Fibroblast of lung (primary cell): ENCODE data around the gene IL21R. TPM values are rescaled to one million over a fixed set of nuclear protein-coding genes. Genes with fewer than 3 reads are reported as not detected.
"Not testable (repeated sequence)": the region's sequence is repeated elsewhere in the genome, so short reads cannot be mapped to it uniquely, and the experiment has no call there.

Experiments used
- DNase-seq, 2 donors: peaks; one replicate each; pipeline versions ENCODE4 v3.0.0 to v3.0.0-alpha.2; 2010; ENCODE audit warnings: low read depth in 2 of 2
- H2AFZ ChIP-seq: 2 replicates; pipeline ENCODE4 v1.5.1; 2012; ENCODE audit warnings: low read length, control low read depth, inconsistent platforms
- H3K27ac ChIP-seq: 2 replicates; pipeline ENCODE4 v1.5.1; 2011; ENCODE audit warnings: low read length, control low read depth; ENCODE audit not compliant: insufficient read depth
- H3K27me3 ChIP-seq: 2 replicates; pipeline ENCODE4 v1.5.1; 2011; ENCODE audit warnings: mild to moderate bottlenecking, low read length; ENCODE audit not compliant: control insufficient read depth, insufficient read depth
- H3K36me3 ChIP-seq: 2 replicates; pipeline ENCODE4 v1.5.1; 2011; ENCODE audit warnings: low read length; ENCODE audit not compliant: control insufficient read depth, insufficient read depth
- H3K4me1 ChIP-seq: 2 replicates; pipeline ENCODE4 v1.5.1; 2011; ENCODE audit warnings: low read length; ENCODE audit not compliant: control insufficient read depth, insufficient read depth; ENCODE audit errors: extremely low read depth
- H3K4me2 ChIP-seq: 2 replicates; pipeline ENCODE4 v1.5.1; 2011; ENCODE audit warnings: low read length, control low read depth; ENCODE audit not compliant: insufficient read depth; ENCODE audit errors: extremely low read depth
- H3K4me3 ChIP-seq, 4 experiments: fragments of 200-600 bp in 1 of 4; sonication (generic) in 1 of 4; replicated peaks in 1 of 4; 2 replicates each; pipeline ENCODE4 v1.5.1; 2011 to 2016; ENCODE audit warnings: low read length in 4 of 4, low read depth in 3 of 4, mild to moderate bottlenecking in 3 of 4, control low read depth in 2 of 4, inconsistent platforms in 1 of 4, mixed read lengths in 1 of 4; ENCODE audit not compliant: insufficient read depth in 1 of 4; ENCODE audit errors: control extremely low read depth in 1 of 4
- H3K79me2 ChIP-seq: 2 replicates; pipeline ENCODE4 v1.5.1; 2012; ENCODE audit warnings: mild to moderate bottlenecking, low read length, inconsistent platforms; ENCODE audit not compliant: control insufficient read depth, insufficient read depth
- H3K9ac ChIP-seq: 2 replicates; pipeline ENCODE4 v1.5.1; 2011; ENCODE audit warnings: mild to moderate bottlenecking, low read length, control low read depth; ENCODE audit not compliant: insufficient read depth
- H3K9me3 ChIP-seq: 2 replicates; pipeline ENCODE4 v1.5.1; 2012; ENCODE audit warnings: low read depth, low read length; ENCODE audit not compliant: control insufficient read depth, insufficient read depth
- H4K20me1 ChIP-seq: 2 replicates; pipeline ENCODE4 v1.5.1; 2011; ENCODE audit warnings: low read length; ENCODE audit not compliant: control insufficient read depth, insufficient read depth; ENCODE audit errors: extremely low read depth
- CTCF ChIP-seq, 2 donors: IDR thresholded peaks in 1 of 2; conservative IDR thresholded peaks in 1 of 2; 1 replicate in 1 of 2; 2 replicates in 1 of 2; pipeline ENCODE4 v1.5.1; 2011 to 2012; ENCODE audit warnings: low read length in 2 of 2, control low read depth in 1 of 2, inconsistent platforms in 1 of 2, low read depth in 1 of 2, mild to moderate bottlenecking in 1 of 2
- EZH2 ChIP-seq: IDR thresholded peaks from 2 replicates; pipeline ENCODE4 v1.5.1; 2012; ENCODE audit warnings: low read length, control low read depth, mild to moderate bottlenecking; ENCODE audit errors: missing control alignments
- polyA plus RNA-seq, 2 donors: library from polyadenylated mRNA; depleted of rRNA in 1 of 2; stranded (reverse) in 1 of 2; unstranded in 1 of 2; fragments of >200 nt; gene quantifications; 2 replicates each; pipeline ENCODE4 v1.2.1, GENCODE V29; 2011 to 2012; ENCODE audit warnings: missing spikeins in 1 of 2
- total RNA-seq: library from RNA; depleted of rRNA; stranded (reverse); fragments of >200 nt; gene quantifications from 2 replicates; pipeline ENCODE4 v1.2.1, GENCODE V29; 2014

IL21R gene
- total and polyA plus RNA-seq, 2 donors (not counting 1 experiment from before 2014, with no cell fraction given): 0.95 to 7.4 TPM

GRCh38 chr16:27394516-27394915 is 7.5 kb upstream of the IL21R start:
- no peaks in the 10 kb centered on the region for H3K36me3 ChIP-seq
- no peaks in the 10 kb centered on the region for H3K79me2 ChIP-seq
- no peaks in the 10 kb centered on the region for H4K20me1 ChIP-seq
- no peak overlapping the region for H2AFZ ChIP-seq
- H3K4me2 ChIP-seq: no peak overlapping the region
- peaks cover 5% of the 10 kb centered on the region for H3K27me3 ChIP-seq
- no peak overlapping the region for H3K27ac ChIP-seq
- no peak overlapping the region for H3K9ac ChIP-seq
- no peak for TF ChIP-seq CTCF (conservative IDR thresholded peaks at IDR 0.05 in 1 of 2, IDR thresholded peaks at IDR 0.05 in 1 of 2; ENCODE audit: low read depth in 1 of 2, low read length in 2 of 2)
- TF ChIP-seq EZH2: no peak
- H3K4me1 ChIP-seq: no peaks in the 10 kb centered on the region
- H3K4me3 ChIP-seq: no peak overlapping the region
- no peak for DNase-seq
- no peaks in the 10 kb centered on the region for H3K9me3 ChIP-seq

- not testable (repeated sequence) for H3K27ac ChIP-seq, H3K9me3 ChIP-seq, H4K20me1 ChIP-seq, H3K4me2 ChIP-seq, H3K4me1 ChIP-seq, H3K27me3 ChIP-seq, DNase-seq, H3K36me3 ChIP-seq, H3K79me2 ChIP-seq, H2AFZ ChIP-seq, H3K4me3 ChIP-seq, H3K9ac ChIP-seq
Measured at GRCh38 chr16:27398341-27398893, 3.6 kb upstream of the IL21R start.

- no peaks in the 10 kb centered on the region for H4K20me1 ChIP-seq
- H3K4me1 ChIP-seq: peaks cover 9% of the 10 kb centered on the region
- H3K4me2 ChIP-seq: no peak overlapping the region
- TF ChIP-seq EZH2 (no peak), CTCF (conservative IDR thresholded peaks at IDR 0.05 in 1 of 2, IDR thresholded peaks at IDR 0.05 in 1 of 2; ENCODE audit: low read depth in 1 of 2, low read length in 2 of 2) (no peak)
- no peaks in the 10 kb centered on the region for H3K79me2 ChIP-seq
- H3K9ac ChIP-seq: no peak overlapping the region
- H3K9me3 ChIP-seq: no peaks in the 10 kb centered on the region
- no peak overlapping the region for H3K4me3 ChIP-seq
- H3K36me3 ChIP-seq: no peaks in the 10 kb centered on the region
- no peak overlapping the region for H2AFZ ChIP-seq
- no peak overlapping the region for H3K27ac ChIP-seq
- no peak for DNase-seq
- peaks cover 2% of the 10 kb centered on the region for H3K27me3 ChIP-seq
Measured at GRCh38 chr16:27398894-27399853, 2.8 kb upstream of the IL21R start.
